HG03432 (cell line): ENCODE results near the gene HDDC3.
A peak's percentile ranks its signal among the peaks of the same experiment; 100 is the strongest.

Experiments used
- ATAC-seq: cut with Tn5 transposase; IDR thresholded peaks from one replicate; pipeline ENCODE4 v1.9.1; 2021; ENCODE audit warnings: mild to moderate bottlenecking, moderate library complexity; ENCODE audit not compliant: unreplicated experiment

HDDC3 gene

GRCh38 chr15:90954712-90955623 is 22.6 kb upstream of the HDDC3 start, which contains the start of gene RCCD1:
Gene RCCD1, plus strand, starts transcription at chr15:90954884. Its CDS starts 1,851 bp downstream, at chr15:90956735.
- peak; percentile 95 for ATAC-seq

- no peak for ATAC-seq
Observed at GRCh38 chr15:90953947-90954711, 21.8 kb upstream of the HDDC3 start.

- ATAC-seq, result no peak
Observed at GRCh38 chr15:90952901-90953677, 20.7 kb upstream of the HDDC3 start.

- no peak for ATAC-seq
Observed at GRCh38 chr15:90950676-90951075, 18.3 kb upstream of the HDDC3 start.

GRCh38 chr15:90949979-90950675 is 17.8 kb upstream of the HDDC3 start:
- no peak for ATAC-seq

GRCh38 chr15:90948506-90948905 is 16.2 kb upstream of the HDDC3 start:
- no peak for ATAC-seq

GRCh38 chr15:90947577-90948357 is 15.4 kb upstream of the HDDC3 start:
- no peak for ATAC-seq

GRCh38 chr15:90946941-90947576 is 14.7 kb upstream of the HDDC3 start:
- no peak for ATAC-seq

GRCh38 chr15:90946538-90946937 is 14.2 kb upstream of the HDDC3 start:
- ATAC-seq, result no peak

GRCh38 chr15:90945091-90945490 is 12.7 kb upstream of the HDDC3 start:
- ATAC-seq, result no peak

GRCh38 chr15:90942354-90943120 is 10.2 kb upstream of the HDDC3 start:
- ATAC-seq, result no peak

GRCh38 chr15:90941038-90941437 is 8.7 kb upstream of the HDDC3 start:
- ATAC-seq, result no peak

GRCh38 chr15:90939756-90940155 is 7.4 kb upstream of the HDDC3 start:
- ATAC-seq, result no peak

- no peak for ATAC-seq
Observed at GRCh38 chr15:90938261-90938660, 5.9 kb upstream of the HDDC3 start.

GRCh38 chr15:90936823-90937222 is 4.5 kb upstream of the HDDC3 start:
- ATAC-seq, result no peak

GRCh38 chr15:90934949-90935751 is 2.8 kb upstream of the HDDC3 start, which contains the start of gene UNC45A:
Gene UNC45A, plus strand, starts transcription at chr15:90935285. Its CDS starts 40 bp downstream, at chr15:90935325.
- ATAC-seq, result peak; percentile 77

GRCh38 chr15:90934256-90934948 is 2.1 kb upstream of the HDDC3 start:
- peak; percentile 37 for ATAC-seq
